Transverse colon (tissue), 4 donors: Measurements from ENCODE around the gene ILKAP.

Experiments used
- CTCF ChIP-seq, 5 experiments: fragments of 200-600 bp in 3 of 5; fragments of 450-650 bp in 2 of 5; sonication (generic) in 3 of 5; IDR thresholded peaks; 1 replicate in 2 of 5; 2 replicates in 3 of 5; pipeline ENCODE4 v1.5.1; 2016 to 2017; ENCODE audit warnings: antibody characterized with exemption in 5 of 5, inconsistent platforms in 3 of 5, mild to moderate bottlenecking in 2 of 5, moderate library complexity in 1 of 5
- EP300 ChIP-seq: sonication (generic); formaldehyde crosslinking; IDR thresholded peaks from one replicate; pipeline ENCODE4 v1.6.1; 2017; ENCODE audit warnings: antibody characterized with exemption, low read depth
- POLR2A ChIP-seq: fragments of 450-650 bp; IDR thresholded peaks from one replicate; pipeline ENCODE4 v1.6.1; 2016; ENCODE audit warnings: antibody characterized with exemption, mild to moderate bottlenecking, moderate library complexity
- POLR2AphosphoS5 ChIP-seq, 3 donors: sonication (generic); formaldehyde crosslinking; IDR thresholded peaks; one replicate each; pipeline ENCODE4 v1.6.1; 2016; ENCODE audit warnings: antibody characterized with exemption in 3 of 3

GRCh38 chr2:238241970-238242369 lies 38.5 kb upstream of the ILKAP start:
- TF ChIP-seq CTCF (IDR thresholded peaks at IDR 0.05) (no peak), EP300 (no peak), POLR2A (no peak), POLR2AphosphoS5 (IDR thresholded peaks at IDR 0.05) (no peak)
